ENCODE results near the gene GET4. TPM values are rescaled to one million over a fixed set of nuclear protein-coding genes. Genes with fewer than 3 reads are reported as not detected.

Gene GET4
- polyA plus RNA-seq, 1 of the 3 experiments (the other 2 are of a cell fraction) = 63.1 TPM

- no peak for TF ChIP-seq GATA2 (CRISPR knock-in tag; IDR thresholded peaks at IDR 0.05)
- no peak for TF ChIP-seq EP300 (IDR thresholded peaks at IDR 0.05; ENCODE audit: borderline replicate concordance in 1 of 2, low read depth in 1 of 2, low read length in 1 of 2)
- no peak for TF ChIP-seq MEF2A (IDR thresholded peaks at IDR 0.05; ENCODE audit: borderline replicate concordance, low read depth)
- no peak for TF ChIP-seq RCOR1 (IDR thresholded peaks at IDR 0.05; ENCODE audit: low read length)
Observed at GRCh38 chr7:882336-883035, 6.1 kb downstream of the GET4 start (continued).

GRCh38 chr7:883055-884021 is 7.0 kb downstream of the GET4 start:
- no peak overlapping the region for H3K4me3 ChIP-seq (ENCODE audit: low read depth in 2 of 2, low read length in 1 of 2)
- no peak overlapping the region for H3K4me2 ChIP-seq
- H3F3A ChIP-seq (replicated peaks; ENCODE audit: insufficient read depth) = peaks cover 4% of the 10 kb centered on the region
- H4K20me1 ChIP-seq (ENCODE audit: insufficient read depth) = peaks cover 95% of the 10 kb centered on the region
- H3K9me3 ChIP-seq = no peaks in the 10 kb centered on the region
- CTCF ChIA-PET = interaction anchor here (0.8 to 1.8 kb wide), 6 partner anchors 10 to 110 kb away, joined by 3 to 7 read pairs (median 4); no protein-coding TSS in a partner anchor
- WGBS (ENCODE audit: low lambda C conversion rate) = 91% methylated on average over 41 of the region's 50 CpGs
- H2AFZ ChIP-seq (ENCODE audit: low read depth) = no peak overlapping the region
- no peak for DNase-seq
- TF ChIP-seq MAX (IDR thresholded peaks at IDR 0.05; ENCODE audit: low read depth) (no peak), NRF1 (IDR thresholded peaks at IDR 0.05; ENCODE audit: low read depth, low read length) (no peak), EP300 (IDR thresholded peaks at IDR 0.05; ENCODE audit: borderline replicate concordance in 1 of 2, low read depth in 1 of 2, low read length in 1 of 2) (no peak), JUND (IDR thresholded peaks at IDR 0.05) (no peak), TAF1 (IDR thresholded peaks at IDR 0.05; ENCODE audit: borderline replicate concordance, low read depth, low read length) (no peak), GATA2 (CRISPR knock-in tag; IDR thresholded peaks at IDR 0.05) (no peak), RFX5 (IDR thresholded peaks at IDR 0.05; ENCODE audit: low read length) (no peak), FOXM1 (IDR thresholded peaks at IDR 0.05; ENCODE audit: low read depth) (no peak), IRF3 (IDR thresholded peaks at IDR 0.05; ENCODE audit: low read depth, low read length) (no peak), USF1 (IDR thresholded peaks at IDR 0.05; ENCODE audit: borderline replicate concordance, low read depth) (no peak)
- peaks cover 6 to 9% of the 10 kb centered on the region in 2 experiments; a peak in 1 of 4 replicates for H3K4me1 ChIP-seq (ENCODE audit: control insufficient read depth in 1 of 2, insufficient read depth in 2 of 2, low read depth in 1 of 2, low read length in 1 of 2)
- POLR2A ChIA-PET = no interaction called here
- no peak overlapping the region; a peak in 1 of 4 replicates for H3K27ac ChIP-seq (ENCODE audit: low read depth in 2 of 2, low read length in 1 of 2)
- H3K9ac ChIP-seq = no peak overlapping the region
- H3K79me2 ChIP-seq (ENCODE audit: insufficient read depth) = peaks cover 100% of the 10 kb centered on the region
- no peaks in the 10 kb centered on the region for H3K27me3 ChIP-seq (ENCODE audit: insufficient read depth)
- peaks cover 21 to 32% of the 10 kb centered on the region in 2 experiments for H3K36me3 ChIP-seq (replicated peaks in 1 of 2; ENCODE audit: control insufficient read depth in 1 of 2, insufficient read depth in 2 of 2, low read length in 1 of 2)
- no peaks in the 10 kb centered on the region for H3K9me2 ChIP-seq
